Adipocyte (in vitro differentiated cells): ENCODE results near the gene PIK3R4.

Source experiments
- DNase-seq: peaks from one replicate; pipeline ENCODE4 v3.0.0-alpha.2; 2015; ENCODE audit warnings: low read depth
- H3K27me3 ChIP-seq: replicated peaks from 2 replicates; pipeline ENCODE4 v1.7.0; 2013; ENCODE audit warnings: mild to moderate bottlenecking, low read length, moderate library complexity; ENCODE audit not compliant: control insufficient read depth, insufficient read depth
- H3K36me3 ChIP-seq: 2 replicates; pipeline ENCODE4 v1.7.0; 2013; ENCODE audit warnings: low read length, mild to moderate bottlenecking, moderate library complexity; ENCODE audit not compliant: control insufficient read depth, insufficient read depth, severe bottlenecking
- H3K4me1 ChIP-seq: 2 replicates; pipeline ENCODE4 v1.7.0; 2013; ENCODE audit warnings: mild to moderate bottlenecking, low read length, moderate library complexity; ENCODE audit not compliant: control insufficient read depth, insufficient read depth
- H3K4me3 ChIP-seq: 2 replicates; pipeline ENCODE4 v1.7.0; 2013; ENCODE audit warnings: mild to moderate bottlenecking, low read length, moderate library complexity
- H3K9ac ChIP-seq: 2 replicates; pipeline ENCODE4 v1.7.0; 2013; ENCODE audit warnings: mild to moderate bottlenecking, low read length, moderate library complexity
- H3K9me3 ChIP-seq: 2 replicates; pipeline ENCODE4 v1.7.0; 2013; ENCODE audit warnings: mild to moderate bottlenecking, low read length, moderate library complexity; ENCODE audit not compliant: control insufficient read depth

Gene PIK3R4

GRCh38 chr3:130711565-130712324 is 34.9 kb downstream of the PIK3R4 start:
- H3K9me3 ChIP-seq: no peaks in the 10 kb centered on the region
- no peak for DNase-seq
- H3K4me1 ChIP-seq: peaks cover 43% of the 10 kb centered on the region
- H3K27me3 ChIP-seq: no peaks in the 10 kb centered on the region
- H3K36me3 ChIP-seq: peaks cover 32% of the 10 kb centered on the region
- no peak overlapping the region for H3K4me3 ChIP-seq
- H3K9ac ChIP-seq: no peak overlapping the region

GRCh38 chr3:130709671-130710070 is 37.0 kb downstream of the PIK3R4 start:
- no peak overlapping the region for H3K4me3 ChIP-seq
- peak overlapping the region; percentile 17 for H3K9ac ChIP-seq
- H3K9me3 ChIP-seq: no peaks in the 10 kb centered on the region
- H3K36me3 ChIP-seq: peaks cover 28% of the 10 kb centered on the region
- DNase-seq: peak; percentile 67
- no peaks in the 10 kb centered on the region for H3K27me3 ChIP-seq
- H3K4me1 ChIP-seq: peaks cover 35% of the 10 kb centered on the region

GRCh38 chr3:130707902-130708601 is 38.6 kb downstream of the PIK3R4 start:
- peaks cover 32% of the 10 kb centered on the region for H3K36me3 ChIP-seq
- peaks cover 35% of the 10 kb centered on the region for H3K4me1 ChIP-seq
- no peak overlapping the region for H3K9ac ChIP-seq

GRCh38 chr3:130705501-130705900 is 41.1 kb downstream of the PIK3R4 start:
- Histone ChIP-seq H3K9me3 (no peaks in the 10 kb centered on the region), H3K4me1 (peaks cover 33% of the 10 kb centered on the region), H3K4me3 (no peak overlapping the region), H3K9ac (no peak overlapping the region), H3K27me3 (no peaks in the 10 kb centered on the region), H3K36me3 (peaks cover 50% of the 10 kb centered on the region)
- DNase-seq: no peak

More at GRCh38 chr3:130707902-130708601, 38.6 kb downstream of the PIK3R4 start:
- Histone ChIP-seq H3K4me3 (no peak overlapping the region), H3K9me3 (no peaks in the 10 kb centered on the region), H3K27me3 (no peaks in the 10 kb centered on the region)
- peak; percentile 40 for DNase-seq

GRCh38 chr3:130702985-130703384 is 43.6 kb downstream of the PIK3R4 start:
- peaks cover 61% of the 10 kb centered on the region for H3K36me3 ChIP-seq
- peaks cover 8% of the 10 kb centered on the region for H3K4me1 ChIP-seq
- H3K27me3 ChIP-seq: no peaks in the 10 kb centered on the region
- DNase-seq: no peak
- peaks cover 2% of the 10 kb centered on the region for H3K9me3 ChIP-seq
- H3K4me3 ChIP-seq: no peak overlapping the region
- no peak overlapping the region for H3K9ac ChIP-seq

GRCh38 chr3:130700541-130700940 is 46.1 kb downstream of the PIK3R4 start:
- Histone ChIP-seq H3K4me1 (peaks cover 6% of the 10 kb centered on the region), H3K9me3 (peaks cover 5% of the 10 kb centered on the region), H3K36me3 (peaks cover 58% of the 10 kb centered on the region), H3K27me3 (no peaks in the 10 kb centered on the region), H3K4me3 (no peak overlapping the region), H3K9ac (no peak overlapping the region)
- no peak for DNase-seq

- no peak for DNase-seq
- Histone ChIP-seq H3K4me1 (peaks cover 6% of the 10 kb centered on the region), H3K9ac (no peak overlapping the region), H3K27me3 (no peaks in the 10 kb centered on the region), H3K9me3 (peaks cover 5% of the 10 kb centered on the region), H3K4me3 (no peak overlapping the region), H3K36me3 (peaks cover 61% of the 10 kb centered on the region)
Measured at GRCh38 chr3:130699765-130700164, 46.9 kb downstream of the PIK3R4 start.

- H3K9me3 ChIP-seq: peaks cover 5% of the 10 kb centered on the region
Measured at GRCh38 chr3:130693314-130693713, 53.3 kb downstream of the PIK3R4 start.

GRCh38 chr3:130692455-130692854 is 54.2 kb downstream of the PIK3R4 start:
- Histone ChIP-seq H3K27me3 (no peaks in the 10 kb centered on the region), H3K36me3 (peaks cover 46% of the 10 kb centered on the region), H3K4me1 (peaks cover 10% of the 10 kb centered on the region), H3K4me3 (no peak overlapping the region), H3K9ac (no peak overlapping the region), H3K9me3 (no peaks in the 10 kb centered on the region)
- no peak for DNase-seq

More at GRCh38 chr3:130693314-130693713, 53.3 kb downstream of the PIK3R4 start:
- Histone ChIP-seq H3K9ac (no peak overlapping the region), H3K4me3 (no peak overlapping the region), H3K27me3 (no peaks in the 10 kb centered on the region), H3K4me1 (peaks cover 2% of the 10 kb centered on the region), H3K36me3 (peaks cover 53% of the 10 kb centered on the region)
- no peak for DNase-seq

GRCh38 chr3:130688697-130689470 is 57.7 kb downstream of the PIK3R4 start:
- Histone ChIP-seq H3K36me3 (peaks cover 35% of the 10 kb centered on the region), H3K9me3 (no peaks in the 10 kb centered on the region), H3K4me1 (peaks cover 22% of the 10 kb centered on the region), H3K9ac (no peak overlapping the region), H3K27me3 (no peaks in the 10 kb centered on the region), H3K4me3 (no peak overlapping the region)
- DNase-seq: no peak
